ENCODE data around the gene CA4.
"Not testable (repeated sequence)": the region's sequence is repeated elsewhere in the genome, so short reads cannot be mapped to it uniquely, and the experiment has no call there.

- TF ChIP-seq CTCF, EP300, POLR2A (IDR thresholded peaks at IDR 0.05): not testable (repeated sequence)
These were observed 36.6 kb downstream of the CA4 start for GRCh38 chr17:60186372-60186771.

All from tibial nerve (tissue), 4 donors.